GM10266 (cell line): Measurements from ENCODE around the gene SDK1.

Experiments used
- DNase-seq: peaks from one replicate; pipeline ENCODE4 v3.0.0; 2012; ENCODE audit errors: extremely low spot score
- CTCF ChIP-seq: IDR thresholded peaks from 2 replicates; pipeline ENCODE4 v1.5.1; 2012; ENCODE audit warnings: mild to moderate bottlenecking, low read depth; ENCODE audit not compliant: control insufficient read depth, insufficient read depth; ENCODE audit errors: missing control alignments

Gene SDK1

GRCh38 chr7:4286351-4286750 lies 985.3 kb downstream of the SDK1 start:
- TF ChIP-seq CTCF: no peak
- no peak for DNase-seq

GRCh38 chr7:4288791-4289394 lies 987.8 kb downstream of the SDK1 start:
- DNase-seq: no peak
- TF ChIP-seq CTCF: no peak

- no peak for TF ChIP-seq CTCF
- DNase-seq: no peak
Observed at GRCh38 chr7:4297165-4297917, 996.3 kb downstream of the SDK1 start.

GRCh38 chr7:4297918-4298219 lies 996.8 kb downstream of the SDK1 start:
- TF ChIP-seq CTCF: no peak
- DNase-seq: no peak

DNA sequence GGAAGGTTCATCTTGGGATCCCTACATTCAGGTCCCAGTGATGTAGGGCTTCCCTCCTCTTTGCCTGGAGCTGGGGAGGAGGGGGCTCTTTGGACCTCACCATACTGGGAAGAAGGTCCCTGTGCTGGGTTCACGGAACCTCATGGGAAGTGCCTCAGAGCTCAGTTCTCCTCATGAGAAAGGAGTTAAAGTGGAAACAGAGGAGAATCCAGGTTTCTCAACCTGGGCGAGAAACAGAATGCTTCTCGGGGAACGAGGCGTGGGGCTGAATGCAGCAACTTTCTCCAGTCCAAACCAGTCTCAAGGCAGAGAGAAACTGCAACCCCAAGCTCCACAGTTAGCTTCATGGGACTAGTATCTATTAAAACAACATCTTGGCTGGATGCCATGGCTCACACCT lies 998.4 kb downstream of the SDK1 start:
- no peak for TF ChIP-seq CTCF
- no peak for DNase-seq

- no peak for DNase-seq
Observed at GRCh38 chr7:4302203-4302905, 1001.3 kb downstream of the SDK1 start.

More at GRCh38 chr7:4302203-4302905, 1001.3 kb downstream of the SDK1 start:
- no peak for TF ChIP-seq CTCF
